ENCODE results near the gene KLF16.

KLF16 gene

GRCh38 chr19:1829958-1830357 lies 33.4 kb downstream of the KLF16 start:
- Histone ChIP-seq H3K4me1 (no peaks in the 10 kb centered on the region), H3K36me3 (replicated peaks) (0 out of 2 replicates have a peak, but pooled peaks cover 10% of the 10 kb centered on the region), H3K4me3 (no peak overlapping the region), H3K27me3 (ENCODE audit: low read depth) (no peaks in the 10 kb centered on the region), H3K9me3 (no peaks in the 10 kb centered on the region)
- in situ Hi-C loops (cut with MboI; ENCODE audit: low sequenced_read_pairs), result no loop called here
- no peak for DNase-seq (ENCODE audit: low spot score in 2 of 2)

GRCh38 chr19:1828279-1829238 lies 34.8 kb downstream of the KLF16 start:
- no peak for DNase-seq (ENCODE audit: low spot score in 2 of 2)
- H3K36me3 ChIP-seq (replicated peaks), result peaks cover 19% of the 10 kb centered on the region; the same call in 1 of the 2 replicates
- no peaks in the 10 kb centered on the region for H3K4me1 ChIP-seq
- no peaks in the 10 kb centered on the region for H3K9me3 ChIP-seq
- in situ Hi-C loops (cut with MboI; ENCODE audit: low sequenced_read_pairs), result no loop called here
- H3K27me3 ChIP-seq (ENCODE audit: low read depth), result no peaks in the 10 kb centered on the region
- H3K4me3 ChIP-seq, result no peak overlapping the region

GRCh38 chr19:1827566-1828278 lies 35.7 kb downstream of the KLF16 start:
- Histone ChIP-seq H3K4me1 (no peaks in the 10 kb centered on the region), H3K27me3 (ENCODE audit: low read depth) (no peaks in the 10 kb centered on the region), H3K9me3 (no peaks in the 10 kb centered on the region), H3K36me3 (replicated peaks) (peaks cover 19% of the 10 kb centered on the region; the same call in 1 of the 2 replicates), H3K4me3 (no peak overlapping the region)
- DNase-seq (ENCODE audit: low spot score in 2 of 2), result no peak
- in situ Hi-C loops (cut with MboI; ENCODE audit: low sequenced_read_pairs), result no loop called here

GRCh38 chr19:1826557-1827521 lies 36.5 kb downstream of the KLF16 start:
- peaks cover 21% of the 10 kb centered on the region; the same call in 1 of the 2 replicates for H3K36me3 ChIP-seq (replicated peaks)
- no peaks in the 10 kb centered on the region for H3K4me1 ChIP-seq
- no peak for DNase-seq (ENCODE audit: low spot score in 2 of 2)
- no peaks in the 10 kb centered on the region for H3K9me3 ChIP-seq
- H3K27me3 ChIP-seq (ENCODE audit: low read depth), result no peaks in the 10 kb centered on the region
- in situ Hi-C loops (cut with MboI; ENCODE audit: low sequenced_read_pairs), result no loop called here
- H3K4me3 ChIP-seq, result no peak overlapping the region

GRCh38 chr19:1825909-1826556 lies 37.3 kb downstream of the KLF16 start:
- Histone ChIP-seq H3K4me3 (no peak overlapping the region), H3K27me3 (ENCODE audit: low read depth) (no peaks in the 10 kb centered on the region), H3K9me3 (no peaks in the 10 kb centered on the region), H3K36me3 (replicated peaks) (peaks cover 22% of the 10 kb centered on the region; the same call in 1 of the 2 replicates), H3K4me1 (no peaks in the 10 kb centered on the region)
- in situ Hi-C loops (cut with MboI; ENCODE audit: low sequenced_read_pairs), result no loop called here
- DNase-seq (ENCODE audit: low spot score in 2 of 2), result peak; percentile 34 to 90

- no peaks in the 10 kb centered on the region for H3K27me3 ChIP-seq (ENCODE audit: low read depth)
- in situ Hi-C loops (cut with MboI; ENCODE audit: low sequenced_read_pairs), result no loop called here
- no peak for DNase-seq (ENCODE audit: low spot score in 2 of 2)
- no peak overlapping the region for H3K4me3 ChIP-seq
- H3K36me3 ChIP-seq (replicated peaks), result peaks cover 33% of the 10 kb centered on the region
- no peaks in the 10 kb centered on the region for H3K4me1 ChIP-seq
- no peaks in the 10 kb centered on the region for H3K9me3 ChIP-seq
Observed at GRCh38 chr19:1824252-1824622, 39.1 kb downstream of the KLF16 start.

- Histone ChIP-seq H3K4me1 (no peaks in the 10 kb centered on the region), H3K36me3 (replicated peaks) (peaks cover 35% of the 10 kb centered on the region), H3K9me3 (no peaks in the 10 kb centered on the region), H3K27me3 (ENCODE audit: low read depth) (no peaks in the 10 kb centered on the region), H3K4me3 (no peak overlapping the region)
- no peak for DNase-seq (ENCODE audit: low spot score in 2 of 2)
- in situ Hi-C loops (cut with MboI; ENCODE audit: low sequenced_read_pairs), result no loop called here
Observed at GRCh38 chr19:1823539-1824251, 39.7 kb downstream of the KLF16 start.

GRCh38 chr19:1823020-1823419 lies 40.4 kb downstream of the KLF16 start:
- in situ Hi-C loops (cut with MboI; ENCODE audit: low sequenced_read_pairs), result no loop called here
- Histone ChIP-seq H3K9me3 (no peaks in the 10 kb centered on the region), H3K36me3 (replicated peaks) (peaks cover 42% of the 10 kb centered on the region), H3K4me1 (no peaks in the 10 kb centered on the region), H3K27me3 (ENCODE audit: low read depth) (no peaks in the 10 kb centered on the region), H3K4me3 (no peak overlapping the region)
- no peak for DNase-seq (ENCODE audit: low spot score in 2 of 2)

- no peak overlapping the region for H3K4me3 ChIP-seq
- no peaks in the 10 kb centered on the region for H3K27me3 ChIP-seq (ENCODE audit: low read depth)
- no peaks in the 10 kb centered on the region for H3K9me3 ChIP-seq
- H3K36me3 ChIP-seq (replicated peaks), result peaks cover 50% of the 10 kb centered on the region
- no peak for DNase-seq (ENCODE audit: low spot score in 2 of 2)
- no peaks in the 10 kb centered on the region for H3K4me1 ChIP-seq
- in situ Hi-C loops (cut with MboI; ENCODE audit: low sequenced_read_pairs), result no loop called here
Observed at GRCh38 chr19:1822210-1822609, 41.2 kb downstream of the KLF16 start.

- Histone ChIP-seq H3K4me1 (no peaks in the 10 kb centered on the region), H3K27me3 (ENCODE audit: low read depth) (no peaks in the 10 kb centered on the region), H3K4me3 (no peak overlapping the region), H3K36me3 (replicated peaks) (peaks cover 58% of the 10 kb centered on the region), H3K9me3 (no peaks in the 10 kb centered on the region)
- no peak for DNase-seq (ENCODE audit: low spot score in 2 of 2)
- in situ Hi-C loops (cut with MboI; ENCODE audit: low sequenced_read_pairs), result no loop called here
Observed at GRCh38 chr19:1819341-1820255, 43.8 kb downstream of the KLF16 start.

GRCh38 chr19:1818549-1819195 lies 44.7 kb downstream of the KLF16 start:
- Histone ChIP-seq H3K4me1 (no peaks in the 10 kb centered on the region), H3K9me3 (no peaks in the 10 kb centered on the region), H3K4me3 (no peak overlapping the region), H3K27me3 (ENCODE audit: low read depth) (no peaks in the 10 kb centered on the region), H3K36me3 (replicated peaks) (peaks cover 50% of the 10 kb centered on the region)
- DNase-seq (ENCODE audit: low spot score in 2 of 2), result no peak
- in situ Hi-C loops (cut with MboI; ENCODE audit: low sequenced_read_pairs), result no loop called here
